ENCODE results near the gene ATP6V1B1. TPM values are rescaled to one million over a fixed set of nuclear protein-coding genes. Genes with fewer than 3 reads are reported as not detected.

ATP6V1B1 gene
- total RNA-seq, 2 donors from 2014 or later = not detected

DNA sequence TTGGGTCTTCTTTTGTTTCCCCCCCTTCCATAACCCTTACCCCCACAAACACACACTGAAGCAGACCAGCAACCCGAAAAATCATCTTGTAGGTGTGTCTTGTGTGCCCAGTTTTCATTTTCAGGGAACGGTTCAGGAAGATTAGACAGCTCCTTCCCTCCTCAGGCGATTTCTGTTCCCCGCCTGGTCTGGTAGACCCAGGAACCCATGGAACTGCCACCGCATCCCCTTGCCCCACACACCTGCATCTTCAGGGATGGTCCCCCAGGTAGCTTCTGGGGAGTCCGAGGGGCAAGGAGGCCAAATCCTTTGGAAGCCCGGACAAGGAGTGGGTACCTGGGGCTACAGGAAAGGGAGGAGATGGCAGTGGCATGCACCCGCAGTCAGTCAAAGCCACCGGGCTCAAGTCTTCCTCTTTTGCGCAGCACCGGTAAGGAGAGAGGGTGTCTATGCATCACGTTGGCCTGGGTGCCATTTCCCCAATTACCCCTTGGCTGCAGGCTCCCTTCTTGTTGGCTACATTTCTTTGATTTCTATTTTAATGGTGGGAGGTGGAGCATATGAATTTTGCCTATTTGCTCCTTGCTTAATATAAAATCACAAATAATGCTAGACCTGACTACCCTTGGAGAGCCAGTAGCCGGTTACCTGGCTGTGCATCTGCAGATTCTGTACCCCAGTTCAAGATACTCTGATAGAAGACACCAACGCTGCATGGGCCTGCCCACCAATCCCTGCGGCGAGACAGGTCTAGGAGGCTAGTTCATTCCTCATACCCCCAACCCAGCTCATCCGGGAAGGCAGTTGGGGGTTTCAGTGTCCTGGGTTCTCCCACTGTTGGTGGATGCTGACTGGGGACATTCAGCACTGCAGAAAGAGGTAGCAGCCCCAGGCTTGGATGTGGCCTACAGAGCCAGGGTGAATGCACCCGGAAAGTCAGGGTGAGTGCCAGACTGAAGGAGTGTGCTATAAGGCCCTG lies 30.0 kb upstream of the ATP6V1B1 start:
- H3K9me3 ChIP-seq = no peaks in the 10 kb centered on the region
- no peaks in the 10 kb centered on the region for H3K36me3 ChIP-seq
- H3K4me1 ChIP-seq = peaks cover 4% of the 10 kb centered on the region
- no peak overlapping the region for H3K9ac ChIP-seq (ENCODE audit: low read depth in 2 of 2, low read length in 2 of 2)
- TF ChIP-seq, protein P1, sequence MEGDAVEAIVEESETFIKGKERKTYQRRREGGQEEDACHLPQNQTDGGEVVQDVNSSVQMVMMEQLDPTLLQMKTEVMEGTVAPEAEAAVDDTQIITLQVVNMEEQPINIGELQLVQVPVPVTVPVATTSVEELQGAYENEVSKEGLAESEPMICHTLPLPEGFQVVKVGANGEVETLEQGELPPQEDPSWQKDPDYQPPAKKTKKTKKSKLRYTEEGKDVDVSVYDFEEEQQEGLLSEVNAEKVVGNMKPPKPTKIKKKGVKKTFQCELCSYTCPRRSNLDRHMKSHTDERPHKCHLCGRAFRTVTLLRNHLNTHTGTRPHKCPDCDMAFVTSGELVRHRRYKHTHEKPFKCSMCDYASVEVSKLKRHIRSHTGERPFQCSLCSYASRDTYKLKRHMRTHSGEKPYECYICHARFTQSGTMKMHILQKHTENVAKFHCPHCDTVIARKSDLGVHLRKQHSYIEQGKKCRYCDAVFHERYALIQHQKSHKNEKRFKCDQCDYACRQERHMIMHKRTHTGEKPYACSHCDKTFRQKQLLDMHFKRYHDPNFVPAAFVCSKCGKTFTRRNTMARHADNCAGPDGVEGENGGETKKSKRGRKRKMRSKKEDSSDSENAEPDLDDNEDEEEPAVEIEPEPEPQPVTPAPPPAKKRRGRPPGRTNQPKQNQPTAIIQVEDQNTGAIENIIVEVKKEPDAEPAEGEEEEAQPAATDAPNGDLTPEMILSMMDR (IDR thresholded peaks at IDR 0.05) = no peak
- peaks cover 29% of the 10 kb centered on the region for H3K27me3 ChIP-seq
- no peak for DNase-seq
- no peak overlapping the region for H3K27ac ChIP-seq
- intact Hi-C loops (cut with DNase I) = no loop called here
- H3K4me3 ChIP-seq = no peak overlapping the region

DNA sequence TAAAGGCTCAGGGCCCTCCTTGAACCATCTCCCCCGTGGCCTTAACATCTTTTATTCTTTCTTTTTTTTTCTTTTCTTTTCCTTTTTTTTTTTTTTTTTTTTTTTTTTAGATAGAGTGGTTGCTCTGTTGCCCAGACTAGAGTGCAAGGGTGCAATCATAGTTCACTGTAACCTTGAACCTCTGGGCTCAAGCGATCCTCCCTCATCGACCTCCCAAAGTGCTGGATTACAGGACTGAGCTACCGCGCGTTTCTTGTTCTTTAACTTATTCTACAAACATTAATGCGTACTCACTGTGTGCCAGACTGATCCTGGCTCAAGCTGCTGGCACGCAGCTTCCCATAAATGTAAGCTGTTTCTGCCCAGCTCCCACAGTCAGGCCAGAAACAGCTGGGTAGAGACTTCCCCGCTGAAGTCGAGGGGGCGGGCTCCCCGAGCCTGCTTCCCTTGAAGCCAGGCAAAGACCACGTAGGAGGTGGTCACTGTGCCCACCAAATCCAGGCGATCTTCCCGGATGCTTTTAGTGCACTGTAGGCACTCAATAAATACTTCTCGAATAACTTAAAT lies 29.2 kb upstream of the ATP6V1B1 start:
- no peak for DNase-seq
- H3K4me3 ChIP-seq = no peak overlapping the region
- intact Hi-C loops (cut with DNase I) = no loop called here

DNA sequence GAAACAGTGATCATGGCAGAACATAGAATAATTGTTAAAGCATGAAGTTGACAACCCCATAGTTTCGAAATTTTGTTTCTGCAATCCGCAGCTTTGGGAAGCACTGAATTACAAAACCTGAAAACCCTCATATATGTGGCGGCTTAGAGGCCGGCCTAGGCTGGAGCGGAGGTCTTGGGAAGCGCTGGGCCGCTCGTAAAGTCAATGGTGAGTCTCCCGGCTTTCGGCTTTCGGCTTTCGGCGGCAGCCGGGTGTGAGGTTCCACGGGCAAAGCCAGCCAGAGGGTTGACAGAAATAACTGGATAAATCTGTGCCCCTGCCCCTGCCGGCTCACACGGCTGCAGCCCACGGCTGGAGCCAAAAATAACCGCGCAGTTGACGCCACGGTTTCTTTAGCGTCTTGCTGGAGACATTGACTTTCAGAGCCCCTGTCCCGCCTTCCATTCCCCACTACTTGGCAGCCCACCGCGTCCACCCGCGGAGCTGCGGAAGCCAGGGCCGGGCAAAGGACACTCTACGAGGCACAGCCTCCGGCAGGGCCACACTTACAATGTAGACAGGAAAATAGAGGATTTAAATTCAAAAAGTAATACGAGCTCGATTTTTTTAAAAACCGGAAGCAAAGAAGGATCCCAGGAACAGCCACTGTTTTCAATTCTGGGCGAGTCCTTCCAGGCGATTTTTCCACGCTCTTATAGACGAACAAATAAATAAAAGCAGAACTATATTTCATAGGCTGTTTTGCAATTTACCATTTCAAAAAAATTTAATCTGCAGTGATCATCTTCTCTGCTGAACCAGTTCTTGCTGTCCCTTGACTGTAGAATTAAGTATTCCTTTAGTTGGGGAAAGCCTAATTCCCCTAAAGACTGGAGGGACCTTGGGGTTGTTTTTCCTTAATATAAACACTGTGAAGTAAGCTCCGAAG lies 28.3 kb upstream of the ATP6V1B1 start:
- Histone ChIP-seq H3K36me3 (no peaks in the 10 kb centered on the region), H3K4me1 (no peaks in the 10 kb centered on the region), H3K9ac (ENCODE audit: low read depth in 2 of 2, low read length in 2 of 2) (no peak overlapping the region), H3K9me3 (no peaks in the 10 kb centered on the region), H3K4me3 (no peak overlapping the region), H3K27me3 (peaks cover 18% of the 10 kb centered on the region), H3K27ac (no peak overlapping the region)
- intact Hi-C loops (cut with DNase I) = no loop called here
- TF ChIP-seq, protein P1 (IDR thresholded peaks at IDR 0.05) = no peak
- peak; percentile 13 for DNase-seq

More for the DNA sequence above, 29.2 kb upstream of the ATP6V1B1 start:
- no peaks in the 10 kb centered on the region for H3K4me1 ChIP-seq
- H3K9me3 ChIP-seq = no peaks in the 10 kb centered on the region
- no peak overlapping the region for H3K9ac ChIP-seq (ENCODE audit: low read depth in 2 of 2, low read length in 2 of 2)
- H3K27ac ChIP-seq = no peak overlapping the region
- TF ChIP-seq, protein P1 (IDR thresholded peaks at IDR 0.05) = no peak
- H3K27me3 ChIP-seq = peaks cover 26% of the 10 kb centered on the region
- H3K36me3 ChIP-seq = no peaks in the 10 kb centered on the region

DNA sequence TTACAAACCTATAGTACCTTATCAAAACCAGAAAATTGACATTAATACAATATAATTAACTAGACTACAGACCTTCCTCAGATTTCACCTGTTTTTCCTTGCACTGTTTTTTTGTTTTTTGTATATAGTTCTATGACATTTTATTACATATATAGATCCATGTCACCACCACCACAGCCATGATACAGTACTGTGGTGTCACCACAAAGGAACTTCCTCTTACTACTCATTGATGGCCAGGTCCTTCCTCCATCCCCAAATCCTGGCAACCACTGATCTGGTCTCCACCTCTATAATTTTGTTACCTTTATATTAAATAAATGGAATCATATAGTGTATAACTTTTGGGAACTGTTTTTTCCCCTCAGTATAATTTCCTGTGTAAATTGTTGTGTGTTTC lies 19.4 kb upstream of the ATP6V1B1 start:
- intact Hi-C loops (cut with DNase I) = no loop called here
- Histone ChIP-seq H3K9ac (ENCODE audit: low read depth in 2 of 2, low read length in 2 of 2) (no peak overlapping the region), H3K27ac (no peak overlapping the region), H3K4me1 (no peaks in the 10 kb centered on the region), H3K4me3 (no peak overlapping the region), H3K9me3 (no peaks in the 10 kb centered on the region), H3K36me3 (no peaks in the 10 kb centered on the region), H3K27me3 (peaks cover 2% of the 10 kb centered on the region)
- TF ChIP-seq, protein P1 (IDR thresholded peaks at IDR 0.05) = no peak
- no peak for DNase-seq

DNA sequence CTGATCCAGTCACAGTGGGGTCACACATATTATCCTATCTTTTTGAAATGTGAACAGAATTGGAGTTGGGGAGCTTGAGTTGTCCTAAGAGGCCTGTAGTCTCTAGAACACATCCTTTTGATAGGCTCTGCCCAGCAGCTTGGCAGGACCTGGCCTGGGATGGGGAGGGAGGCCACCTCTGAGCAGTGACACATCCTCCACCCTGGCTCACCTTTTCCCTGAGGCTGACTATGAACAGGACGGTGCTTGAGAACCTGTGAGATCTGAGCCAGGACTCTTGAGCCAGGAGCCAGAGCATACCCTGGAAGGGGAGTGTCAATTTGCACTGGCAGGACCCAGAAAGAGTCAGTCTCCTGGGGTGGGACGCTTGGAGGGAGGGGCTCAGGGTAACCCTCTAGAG lies 17.7 kb upstream of the ATP6V1B1 start:
- Histone ChIP-seq H3K27me3 (no peaks in the 10 kb centered on the region), H3K4me3 (no peak overlapping the region), H3K9me3 (no peaks in the 10 kb centered on the region), H3K4me1 (no peaks in the 10 kb centered on the region), H3K36me3 (no peaks in the 10 kb centered on the region), H3K9ac (ENCODE audit: low read depth in 2 of 2, low read length in 2 of 2) (no peak overlapping the region), H3K27ac (no peak overlapping the region)
- TF ChIP-seq, protein P1 (IDR thresholded peaks at IDR 0.05) = no peak
- intact Hi-C loops (cut with DNase I) = no loop called here
- DNase-seq = no peak
